ENCODE measurements around the gene ISL2. TPM values are rescaled to one million over a fixed set of nuclear protein-coding genes. Genes with fewer than 3 reads are reported as not detected.

ISL2 gene
- total RNA-seq, 1 experiment from 2014 or later, result 0.15 TPM

- H3K27me3 Mint-ChIP-seq (ENCODE audit: low read depth), result peaks cover 98% of the 10 kb centered on the region
- no CpG with 5 or more reads among the region's 42 CpGs for WGBS (ENCODE audit: extremely low coverage, insufficient read length, low lambda C conversion rate)
These were observed 4.9 kb downstream of the ISL2 start for GRCh38 chr15:76341366-76342057.

More at GRCh38 chr15:76341366-76342057, 4.9 kb downstream of the ISL2 start:
- TF ChIP-seq, protein P1, sequence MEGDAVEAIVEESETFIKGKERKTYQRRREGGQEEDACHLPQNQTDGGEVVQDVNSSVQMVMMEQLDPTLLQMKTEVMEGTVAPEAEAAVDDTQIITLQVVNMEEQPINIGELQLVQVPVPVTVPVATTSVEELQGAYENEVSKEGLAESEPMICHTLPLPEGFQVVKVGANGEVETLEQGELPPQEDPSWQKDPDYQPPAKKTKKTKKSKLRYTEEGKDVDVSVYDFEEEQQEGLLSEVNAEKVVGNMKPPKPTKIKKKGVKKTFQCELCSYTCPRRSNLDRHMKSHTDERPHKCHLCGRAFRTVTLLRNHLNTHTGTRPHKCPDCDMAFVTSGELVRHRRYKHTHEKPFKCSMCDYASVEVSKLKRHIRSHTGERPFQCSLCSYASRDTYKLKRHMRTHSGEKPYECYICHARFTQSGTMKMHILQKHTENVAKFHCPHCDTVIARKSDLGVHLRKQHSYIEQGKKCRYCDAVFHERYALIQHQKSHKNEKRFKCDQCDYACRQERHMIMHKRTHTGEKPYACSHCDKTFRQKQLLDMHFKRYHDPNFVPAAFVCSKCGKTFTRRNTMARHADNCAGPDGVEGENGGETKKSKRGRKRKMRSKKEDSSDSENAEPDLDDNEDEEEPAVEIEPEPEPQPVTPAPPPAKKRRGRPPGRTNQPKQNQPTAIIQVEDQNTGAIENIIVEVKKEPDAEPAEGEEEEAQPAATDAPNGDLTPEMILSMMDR (conservative IDR thresholded peaks at IDR 0.05), result no peak
- Histone ChIP-seq H2AFZ (ENCODE audit: low read length) (no peak overlapping the region), H4K5ac (ENCODE audit: insufficient read length, low read depth, low read length) (no peak overlapping the region), H3K9me3 (ENCODE audit: control insufficient read depth, low read depth, low read length) (no peaks in the 10 kb centered on the region), H3K56ac (ENCODE audit: insufficient read length, low read depth, low read length) (no peak overlapping the region), H2BK15ac (ENCODE audit: low read depth, low read length) (no peak overlapping the region), H3K4me1 (ENCODE audit: insufficient read depth, low read length) (peaks cover 3% of the 10 kb centered on the region; the same call in 1 of the 2 replicates), H3T11ph (ENCODE audit: low read length) (no peak overlapping the region), H3K14ac (ENCODE audit: insufficient read depth, low read length) (no peak overlapping the region; the same call in 1 of the 2 replicates), H3K27ac (ENCODE audit: insufficient read length, low read depth, low read length) (no peak overlapping the region), H2BK12ac (ENCODE audit: insufficient read length, low read depth, low read length) (no peak overlapping the region), H3K18ac (ENCODE audit: insufficient read length, low read depth, low read length) (no peak overlapping the region), H3K79me1 (ENCODE audit: insufficient read depth, low read depth, low read length, poor library complexity, severe bottlenecking) (no peaks in the 10 kb centered on the region), H3K27me3 (ENCODE audit: insufficient read depth, low read length) (peaks cover 80% of the 10 kb centered on the region), H4K20me1 (ENCODE audit: control insufficient read depth, insufficient read depth, insufficient read length) (no peaks in the 10 kb centered on the region), H3K4me2 (ENCODE audit: insufficient read depth, insufficient read length, low read length) (peak overlapping the region; percentile 51), H3K9ac (ENCODE audit: extremely low read depth, insufficient read length, low read length) (no peak overlapping the region), H3K23me2 (ENCODE audit: insufficient read length, low read depth, low read length, poor library complexity, severe bottlenecking) (peaks cover 8% of the 10 kb centered on the region), H2BK120ac (ENCODE audit: low read depth, low read length, poor library complexity, severe bottlenecking) (no peak overlapping the region), H4K8ac (replicated peaks; ENCODE audit: insufficient read length, low read depth, low read length) (no peak overlapping the region), H3K23ac (ENCODE audit: insufficient read length, low read depth, low read length) (no peak overlapping the region), H3K79me2 (ENCODE audit: insufficient read depth, low read length) (no peaks in the 10 kb centered on the region), H3K4ac (ENCODE audit: low read depth, low read length) (no peak overlapping the region), H2BK5ac (ENCODE audit: insufficient read length, low read length) (no peak overlapping the region), H2AK5ac (ENCODE audit: insufficient read length, low read length) (no peak overlapping the region), H2BK20ac (ENCODE audit: low read depth, low read length, poor library complexity, severe bottlenecking) (no peak overlapping the region), H4K91ac (ENCODE audit: insufficient read length, low read depth, low read length) (no peak overlapping the region)
- H3K4me1 Mint-ChIP-seq, result peaks cover 25 to 52% of the 10 kb centered on the region in 2 experiments
- H3K9me3 Mint-ChIP-seq, result peaks cover 6 to 19% of the 10 kb centered on the region in 2 experiments; a peak in 4 of 5 replicates
- H3K36me3 Mint-ChIP-seq (ENCODE audit: insufficient read depth in 1 of 3, low read depth in 3 of 3), result peaks cover 0 to 2% (median 0%) of the 10 kb centered on the region in 3 experiments; a peak in 1 of 7 replicates
- H3K27ac Mint-ChIP-seq, result no peak overlapping the region
- peak; percentile 76 for DNase-seq
- peak overlapping the region; percentile 29 to 88 for H3K4me3 Mint-ChIP-seq

All from H9 (cell line).